A204.1 (cell line): ENCODE results near the gene POC5.
"Not testable (repeated sequence)": the region's sequence is repeated elsewhere in the genome, so short reads cannot be mapped to it uniquely, and the experiment has no call there.

Experiments used
- FAIRE-seq: peaks from 2 replicates; lab custom pipeline; 2012; peaks lifted over from hg19 to GRCh38; lab: Jason Lieb, UNC

The POC5 gene

GRCh38 chr5:75706016-75706415 lies 11.2 kb downstream of the POC5 start:
- no peak for FAIRE-seq

- FAIRE-seq: no peak
Measured at GRCh38 chr5:75701856-75702255, 15.4 kb downstream of the POC5 start.

- not testable (repeated sequence) for FAIRE-seq
Measured at GRCh38 chr5:75695472-75696351, 21.5 kb downstream of the POC5 start.

GRCh38 chr5:75694781-75695180 lies 22.5 kb downstream of the POC5 start:
- no peak for FAIRE-seq

- no peak for FAIRE-seq
Measured at GRCh38 chr5:75690669-75691068, 26.6 kb downstream of the POC5 start.

GRCh38 chr5:75686480-75686879 lies 30.8 kb downstream of the POC5 start:
- no peak for FAIRE-seq

GRCh38 chr5:75685141-75685540 lies 32.1 kb downstream of the POC5 start:
- no peak for FAIRE-seq

GRCh38 chr5:75681125-75681830 lies 36.0 kb downstream of the POC5 start:
- FAIRE-seq: peak; percentile 99

GRCh38 chr5:75678155-75678554 lies 39.1 kb downstream of the POC5 start:
- no peak for FAIRE-seq

GRCh38 chr5:75677607-75678006 lies 39.6 kb downstream of the POC5 start:
- FAIRE-seq: no peak

GRCh38 chr5:75675783-75676182 lies 41.5 kb downstream of the POC5 start:
- FAIRE-seq: no peak

GRCh38 chr5:75672616-75673015 lies 44.6 kb downstream of the POC5 start:
- no peak for FAIRE-seq

GRCh38 chr5:75671506-75671905 lies 45.7 kb downstream of the POC5 start:
- no peak for FAIRE-seq

- no peak for FAIRE-seq
Measured at GRCh38 chr5:75670577-75670976, 46.7 kb downstream of the POC5 start.

- no peak for FAIRE-seq
Measured at GRCh38 chr5:75668977-75669689, 48.1 kb downstream of the POC5 start.

- FAIRE-seq: no peak
Measured at GRCh38 chr5:75668445-75668844, 48.8 kb downstream of the POC5 start.

GRCh38 chr5:75667586-75667985 lies 49.7 kb downstream of the POC5 start:
- no peak for FAIRE-seq

- FAIRE-seq: no peak
Measured at GRCh38 chr5:75666801-75667200, 50.4 kb downstream of the POC5 start.

GRCh38 chr5:75664979-75665378 lies 52.3 kb downstream of the POC5 start:
- FAIRE-seq: no peak

GRCh38 chr5:75663579-75664284 lies 53.5 kb downstream of the POC5 start:
- no peak for FAIRE-seq

GRCh38 chr5:75662061-75662460 lies 55.2 kb downstream of the POC5 start:
- no peak for FAIRE-seq
